Left lung (tissue), 10 donors: ENCODE results near the gene CELF4. TPM values are rescaled to one million over a fixed set of nuclear protein-coding genes. Genes with fewer than 3 reads are reported as not detected.

Experiments used
- ATAC-seq: fragments of 200-7000 bp; cut with Tn5 transposase; one replicate; pipeline ENCODE4 v1.9.1; 2020; ENCODE audit warnings: moderate library complexity
- DNase-seq, 4 donors: peaks; one replicate each; pipeline ENCODE4 v3.0.0-alpha.2; 2013 to 2020
- H3K27ac ChIP-seq, 2 donors: fragments of 200-600 bp; sonication (generic) in 1 of 2; one replicate each; pipeline versions ENCODE4 v1.5.0 to v1.8.0; 2020 to 2021
- H3K27me3 ChIP-seq, 2 donors: fragments of 200-600 bp; sonication (generic) in 1 of 2; one replicate each; pipeline versions ENCODE4 v1.5.0 to v1.8.0; 2020 to 2021
- H3K36me3 ChIP-seq, 2 donors: fragments of 200-600 bp; sonication (generic) in 1 of 2; one replicate each; pipeline versions ENCODE4 v1.5.0 to v1.8.0; 2020 to 2021
- H3K4me1 ChIP-seq, 2 donors: fragments of 200-600 bp; one replicate each; pipeline ENCODE4 v1.8.0; 2021
- H3K4me3 ChIP-seq, 2 donors: fragments of 200-600 bp; sonication (generic) in 1 of 2; one replicate each; pipeline versions ENCODE4 v1.5.0 to v1.8.0; 2020 to 2021; ENCODE audit warnings: mild to moderate bottlenecking in 1 of 2
- H3K9me3 ChIP-seq, 2 donors: fragments of 200-600 bp; sonication (generic) in 1 of 2; one replicate each; pipeline versions ENCODE4 v1.5.0 to v1.8.0; 2020 to 2021
- CTCF ChIP-seq, 2 donors: fragments of 200-600 bp; sonication (generic) in 1 of 2; IDR thresholded peaks; one replicate each; pipeline versions ENCODE4 v1.5.0 to v1.8.0; 2021; ENCODE audit warnings: antibody characterized with exemption in 2 of 2
- intact Hi-C, 2 donors: fragments of 100-400 bp; cut with DNase I; formaldehyde crosslinking; loops; one replicate each; pipeline versions ENCODE4 v1.11.2 to v1.14.2; 2022
- polyA plus RNA-seq, 6 donors: library from polyadenylated mRNA; unstranded; fragments of 120-200 nt; gene quantifications; one replicate each; pipeline ENCODE4 v1.2.1, GENCODE V29; 2013; ENCODE audit not compliant: insufficient read length in 6 of 6
- total RNA-seq, 2 donors: library from RNA; stranded (reverse); fragmentation: NEBNext Ultra II Directional; extraction: Animal tissue kit (Norgen Biotek cat#: 25700); gene quantifications; one replicate each; pipeline ENCODE4 v1.2.1, GENCODE V29; 2021
- donor health status: DM: no; HTN: yes; CAD: no.
- donor health status: DM: no; HTN: no; CAD: no.

The CELF4 gene
- total and polyA plus RNA-seq, 8 donors = 1.1 to 10.3 (median 7.4) TPM

- H3K27ac ChIP-seq = no peak overlapping the region
- TF ChIP-seq CTCF (IDR thresholded peaks at IDR 0.05) = no peak
- H3K27me3 ChIP-seq = peaks cover 0 to 4% of the 10 kb centered on the region in 2 donors
- no peak for ATAC-seq
- H3K36me3 ChIP-seq = no peaks in the 10 kb centered on the region
- DNase-seq = peak in 2 of 4 donors; percentile 38 to 48
- intact Hi-C loops = no loop called here
- no peaks in the 10 kb centered on the region for H3K4me1 ChIP-seq
- H3K4me3 ChIP-seq = no peak overlapping the region
- H3K9me3 ChIP-seq = peaks cover 0 to 12% of the 10 kb centered on the region in 2 donors
These were observed 53.8 kb downstream of the CELF4 start for GRCh38 chr18:37511721-37512298.

- ATAC-seq (no peak), DNase-seq (no peak)
- Histone ChIP-seq H3K4me1 (no peaks in the 10 kb centered on the region), H3K9me3 (peaks cover 0 to 12% of the 10 kb centered on the region in 2 donors), H3K36me3 (no peaks in the 10 kb centered on the region), H3K4me3 (no peak overlapping the region), H3K27ac (no peak overlapping the region), H3K27me3 (peaks cover 0 to 4% of the 10 kb centered on the region in 2 donors)
- no peak for TF ChIP-seq CTCF (IDR thresholded peaks at IDR 0.05)
- intact Hi-C loops = no loop called here
These were observed 56.0 kb downstream of the CELF4 start for GRCh38 chr18:37509600-37509999.

GRCh38 chr18:37508207-37508606 lies 57.4 kb downstream of the CELF4 start:
- peaks cover 0 to under 1% of the 10 kb centered on the region in 2 donors for H3K27me3 ChIP-seq
- no peaks in the 10 kb centered on the region for H3K4me1 ChIP-seq
- no peak overlapping the region for H3K4me3 ChIP-seq
- intact Hi-C loops = no loop called here
- peaks cover 0 to 12% of the 10 kb centered on the region in 2 donors for H3K9me3 ChIP-seq
- ATAC-seq = no peak
- no peaks in the 10 kb centered on the region for H3K36me3 ChIP-seq
- no peak for DNase-seq
- no peak overlapping the region for H3K27ac ChIP-seq
- TF ChIP-seq CTCF (IDR thresholded peaks at IDR 0.05) = no peak

- DNase-seq (no peak), ATAC-seq (no peak)
- intact Hi-C loops = no loop called here
These were observed 58.4 kb downstream of the CELF4 start for GRCh38 chr18:37507239-37507638.

GRCh38 chr18:37506001-37506400 lies 59.6 kb downstream of the CELF4 start:
- Histone ChIP-seq H3K36me3 (no peaks in the 10 kb centered on the region), H3K4me1 (no peaks in the 10 kb centered on the region), H3K27ac (no peak overlapping the region), H3K9me3 (peaks cover 0 to 12% of the 10 kb centered on the region in 2 donors), H3K27me3 (peaks cover 0 to 3% of the 10 kb centered on the region in 2 donors), H3K4me3 (no peak overlapping the region)
- no peak for ATAC-seq
- TF ChIP-seq CTCF (IDR thresholded peaks at IDR 0.05) = no peak
- no peak for DNase-seq
- intact Hi-C loops = no loop called here

More at GRCh38 chr18:37507239-37507638, 58.4 kb downstream of the CELF4 start:
- Histone ChIP-seq H3K4me1 (no peaks in the 10 kb centered on the region), H3K27ac (no peak overlapping the region), H3K9me3 (peaks cover 0 to 12% of the 10 kb centered on the region in 2 donors), H3K4me3 (no peak overlapping the region), H3K27me3 (no peaks in the 10 kb centered on the region), H3K36me3 (no peaks in the 10 kb centered on the region)
- TF ChIP-seq CTCF (IDR thresholded peaks at IDR 0.05) = no peak
